ENCODE measurements around the gene ZNF771. TPM values are rescaled to one million over a fixed set of nuclear protein-coding genes. Genes with fewer than 3 reads are reported as not detected.
A peak's percentile ranks its signal among the peaks of the same experiment; 100 is the strongest.
"Not testable (repeated sequence)": the region's sequence is repeated elsewhere in the genome, so short reads cannot be mapped to it uniquely, and the experiment has no call there.

The ZNF771 gene
- polyA plus RNA-seq, 3 donors: 7.7 to 11.1 (median 9.9) TPM

GRCh38 chr16:30421010-30421409, 13.6 kb downstream of the ZNF771 start:
- DNase-seq: no peak

DNA sequence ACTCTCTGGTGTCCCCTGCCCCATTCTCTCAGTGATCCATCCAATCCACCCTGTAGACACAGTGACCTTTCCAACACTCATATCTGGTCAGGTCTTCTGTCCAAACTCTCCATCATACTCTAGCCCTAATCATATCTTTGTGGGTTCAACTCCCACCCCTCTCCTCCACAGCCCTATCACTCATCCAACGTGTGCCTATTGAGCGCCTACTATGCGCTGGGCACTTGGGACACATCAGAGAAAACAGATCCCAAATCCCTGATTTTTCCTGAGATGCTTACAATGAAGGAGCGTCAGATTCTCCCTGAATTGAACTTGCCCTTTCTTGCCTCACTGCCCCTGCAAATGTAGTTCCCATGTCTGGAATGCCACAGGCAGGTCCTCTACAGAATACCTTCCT, 20.6 kb downstream of the ZNF771 start:
- DNase-seq: no peak

DNA sequence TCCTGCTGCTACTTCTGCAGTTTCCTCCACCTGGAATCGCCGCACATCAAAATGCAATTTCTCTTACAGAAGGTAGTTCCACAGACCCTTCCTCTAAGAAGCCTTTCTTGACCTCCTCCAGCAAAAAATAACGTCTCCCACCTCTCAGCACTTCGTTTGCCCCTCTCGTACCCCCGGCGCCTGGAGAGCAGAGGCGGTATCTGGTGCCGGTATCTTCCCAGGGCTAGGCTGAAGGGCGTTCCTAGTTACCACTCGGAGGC, 21.9 kb downstream of the ZNF771 start:
- no peak for DNase-seq

DNA sequence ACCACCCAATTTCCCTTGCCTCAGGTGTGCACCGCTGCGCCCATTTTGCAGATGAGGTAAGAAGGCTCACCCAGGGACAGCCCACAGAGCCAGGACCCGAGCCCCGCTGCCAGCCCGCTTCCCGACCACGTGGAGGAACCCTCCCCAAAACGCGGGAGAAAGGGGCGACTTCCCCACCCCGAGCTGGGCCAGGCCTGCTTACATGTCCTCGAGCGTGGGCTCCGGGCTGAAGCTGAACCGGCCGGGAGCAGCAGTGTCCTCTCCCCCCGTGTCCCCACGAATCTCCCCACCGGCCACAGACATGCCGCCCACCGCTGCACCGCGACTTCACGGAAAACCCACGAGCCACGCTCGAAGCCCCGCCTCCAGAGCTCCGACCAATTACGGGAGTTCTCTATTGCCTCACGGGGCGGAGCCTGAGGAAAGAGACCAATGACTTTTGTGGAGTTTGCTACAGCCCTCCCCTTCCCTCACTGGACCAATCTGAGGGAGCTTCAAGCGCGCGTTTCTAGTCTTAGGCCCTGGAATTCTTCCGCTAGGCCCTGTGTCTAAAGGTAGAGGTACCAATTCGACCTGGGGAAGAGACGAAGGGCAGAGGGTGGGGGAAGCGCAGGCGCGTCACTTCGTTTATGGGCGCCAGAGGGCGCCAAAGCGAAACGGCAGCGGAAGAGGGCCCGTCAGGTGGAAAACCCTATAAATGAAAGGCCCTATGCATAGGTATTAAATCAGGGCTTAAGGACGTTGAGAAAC, 22.4 kb downstream of the ZNF771 start, which contains the start of gene DCTPP1:
DCTPP1 (minus strand) TSS at position 353 of the 750 bp plus-strand sequence; CDS start at position 303, 50 bp downstream.
- peak; percentile 99 for DNase-seq

- no peak for DNase-seq
These were observed 23.1 kb downstream of the ZNF771 start for GRCh38 chr16:30430428-30430970.

GRCh38 chr16:30434852-30435251, 27.4 kb downstream of the ZNF771 start:
- DNase-seq: no peak

DNA sequence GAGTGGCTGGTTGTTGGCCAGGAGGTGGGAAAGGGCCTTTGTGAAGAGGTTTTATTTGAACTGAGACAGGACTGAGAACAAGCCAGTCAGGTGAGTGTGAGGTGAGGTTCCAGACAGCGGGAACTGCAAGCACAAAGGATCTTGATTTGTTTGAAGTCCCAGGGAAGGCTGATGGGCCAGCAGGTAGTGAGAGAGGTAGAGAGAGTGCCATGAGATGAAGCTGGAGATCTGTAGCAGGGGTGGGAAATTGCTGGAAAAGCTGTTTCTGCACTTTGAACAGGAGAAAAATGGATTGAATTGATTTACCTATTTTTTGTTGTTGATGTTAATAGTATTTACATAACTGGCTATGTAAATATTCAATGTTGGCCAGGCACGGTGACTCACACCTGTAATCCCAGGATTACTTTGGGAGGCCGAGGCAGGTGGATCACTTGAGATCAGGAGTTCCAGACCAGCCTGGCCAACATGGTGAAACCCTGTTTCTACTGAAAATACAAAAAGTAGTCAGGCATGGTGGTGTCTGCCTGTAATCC, 30.2 kb downstream of the ZNF771 start:
- no peak for DNase-seq

GRCh38 chr16:30438835-30439234, 31.4 kb downstream of the ZNF771 start:
- DNase-seq: no peak

DNA sequence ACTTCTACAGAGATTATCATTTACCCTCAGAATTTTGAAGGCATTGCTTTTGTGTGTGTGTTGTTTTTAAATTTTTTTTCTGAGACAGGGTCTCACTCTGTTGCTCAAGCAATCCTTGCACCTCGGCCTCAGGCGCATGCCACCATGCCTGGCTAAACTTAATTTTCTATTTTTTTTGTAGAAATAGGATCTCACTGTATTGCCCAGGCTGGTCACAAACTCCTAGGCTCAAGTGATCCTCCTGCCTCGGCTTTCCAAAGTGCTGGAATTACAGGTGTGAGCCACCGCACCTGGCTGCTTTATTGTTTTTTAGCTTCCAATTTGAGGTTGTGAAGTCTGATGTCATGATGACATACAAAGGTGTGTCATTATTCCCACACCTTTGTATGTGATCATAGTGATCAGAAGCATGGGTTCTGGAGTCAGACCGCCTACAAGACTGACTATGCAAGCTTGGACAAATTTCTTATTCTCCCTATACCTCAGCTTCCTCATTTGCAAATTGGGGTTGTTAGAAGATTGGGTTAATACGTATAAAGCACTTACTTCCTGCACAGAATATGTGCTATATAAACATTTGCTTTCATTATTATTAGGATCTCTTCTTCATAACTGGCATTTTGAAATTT, 32.4 kb downstream of the ZNF771 start:
- no peak for DNase-seq

DNA sequence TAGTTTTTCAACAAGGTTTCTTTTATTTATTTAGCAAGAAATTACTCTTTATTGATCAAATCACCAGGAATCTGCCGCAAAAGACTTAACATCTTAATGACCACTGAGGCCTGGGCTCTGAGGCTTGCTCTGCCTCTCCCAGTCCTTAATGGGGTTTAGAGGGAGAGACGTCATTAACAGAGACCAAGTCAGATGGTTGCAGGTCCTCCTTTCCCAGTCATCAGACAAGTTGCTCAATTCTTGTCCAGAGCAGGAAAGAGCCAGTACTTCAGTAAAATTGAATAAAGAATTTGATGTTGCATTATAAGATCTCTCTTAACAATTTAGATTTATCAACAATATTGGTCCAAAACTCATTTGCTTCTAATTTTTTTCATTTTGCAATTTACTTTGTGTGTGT, 36.2 kb downstream of the ZNF771 start:
- DNase-seq: no peak

- no peak for DNase-seq
These were observed 37.1 kb downstream of the ZNF771 start for GRCh38 chr16:30444231-30445148.

GRCh38 chr16:30445149-30445407, 37.7 kb downstream of the ZNF771 start:
- DNase-seq: no peak

DNA sequence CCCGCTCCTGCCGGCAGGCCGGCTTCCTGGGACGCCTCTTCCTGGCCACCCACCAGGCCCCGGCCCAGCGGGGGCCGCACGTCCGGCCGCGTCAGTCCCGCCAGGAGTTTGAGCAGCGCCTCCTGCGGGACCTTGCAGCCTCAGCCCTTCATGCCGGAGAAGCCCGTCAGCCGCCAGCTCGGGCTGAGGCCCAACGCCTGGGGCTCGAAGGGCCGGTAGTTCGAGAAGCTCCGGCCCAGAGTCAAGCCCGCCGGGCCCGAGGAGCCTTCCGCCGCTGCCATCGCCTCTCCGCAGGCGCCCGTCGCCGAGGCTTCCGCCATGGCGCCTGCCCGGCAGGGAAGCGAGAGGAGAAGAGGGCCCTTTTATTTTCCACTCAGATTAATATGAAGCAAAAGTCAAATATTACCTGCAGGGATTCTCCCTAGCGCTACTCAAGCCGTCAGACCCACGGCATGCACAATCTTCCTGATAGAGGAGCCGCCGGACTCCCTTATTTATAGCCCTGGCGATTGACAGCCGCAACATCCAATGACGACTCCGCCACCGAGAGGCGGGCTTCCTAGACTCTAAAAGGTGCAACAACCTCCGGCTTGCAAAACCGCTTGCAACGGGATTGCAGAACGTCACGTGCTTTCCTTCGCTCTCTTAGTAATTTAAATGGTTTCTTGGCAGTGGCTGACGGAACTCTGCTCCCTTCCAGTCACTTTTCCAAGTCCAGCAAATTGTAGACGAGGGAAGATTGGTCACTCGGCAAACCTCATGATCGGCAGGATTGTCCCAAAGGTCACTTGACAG, 38.2 kb downstream of the ZNF771 start, which contains the start of gene SEPHS2:
SEPHS2 (minus strand) TSS at position 467 of the 795 bp plus-strand sequence; CDS start at position 320, 147 bp downstream.
- peak; percentile 97 for DNase-seq

GRCh38 chr16:30446203-30446595, 38.8 kb downstream of the ZNF771 start:
- no peak for DNase-seq

DNA sequence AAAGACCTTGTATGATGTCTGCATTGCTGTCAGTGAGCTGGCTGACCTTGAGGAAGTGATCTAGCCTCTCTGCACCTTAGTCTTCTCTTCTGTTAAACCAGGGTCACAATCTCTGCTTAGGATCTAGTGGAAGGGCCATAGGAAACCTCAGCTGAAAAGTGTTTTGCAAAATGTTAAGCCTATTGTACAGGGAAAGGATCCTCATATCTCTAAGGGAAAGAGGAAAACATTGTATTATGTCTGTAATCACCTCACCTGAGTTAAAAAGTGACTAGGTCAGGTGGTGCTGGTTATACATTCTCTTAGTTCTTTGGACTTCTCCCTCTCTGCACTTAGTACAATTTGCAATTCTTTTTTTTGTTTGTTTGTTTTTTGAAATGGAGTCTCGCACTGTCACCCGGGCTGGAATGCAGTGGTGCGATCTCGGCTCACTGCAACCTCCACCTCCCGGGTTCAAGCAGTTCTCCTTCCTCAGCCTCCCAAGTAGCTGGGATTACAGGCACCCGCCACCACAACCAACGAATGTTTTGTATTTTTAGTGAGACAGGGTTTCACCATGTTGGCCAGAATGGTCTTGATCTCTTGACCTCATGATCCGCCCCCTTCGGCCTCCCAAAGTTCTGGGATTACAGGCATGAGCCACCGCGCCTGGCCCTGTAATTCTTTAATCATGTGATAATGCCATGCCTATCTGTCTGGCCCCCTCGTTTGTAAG, 40.3 kb downstream of the ZNF771 start:
- DNase-seq: no peak

DNA sequence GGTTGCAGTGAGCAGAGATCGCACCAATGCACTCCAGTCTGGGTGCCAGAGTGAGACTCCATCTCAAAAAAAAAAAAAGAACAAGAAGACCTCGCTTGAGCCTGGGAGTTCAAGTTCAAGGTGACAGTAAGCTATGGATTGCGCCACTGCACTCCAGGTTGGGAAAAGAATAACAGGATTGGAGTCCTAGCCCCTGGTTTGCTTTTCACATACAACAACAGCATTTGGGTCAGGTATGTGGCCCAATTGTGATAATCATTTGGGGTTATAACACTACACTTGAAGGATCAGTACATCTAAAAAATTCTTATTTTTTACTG, 41.7 kb downstream of the ZNF771 start:
- DNase-seq: no peak

GRCh38 chr16:30452709-30453580, 45.5 kb downstream of the ZNF771 start:
- not testable (repeated sequence) for DNase-seq

DNA sequence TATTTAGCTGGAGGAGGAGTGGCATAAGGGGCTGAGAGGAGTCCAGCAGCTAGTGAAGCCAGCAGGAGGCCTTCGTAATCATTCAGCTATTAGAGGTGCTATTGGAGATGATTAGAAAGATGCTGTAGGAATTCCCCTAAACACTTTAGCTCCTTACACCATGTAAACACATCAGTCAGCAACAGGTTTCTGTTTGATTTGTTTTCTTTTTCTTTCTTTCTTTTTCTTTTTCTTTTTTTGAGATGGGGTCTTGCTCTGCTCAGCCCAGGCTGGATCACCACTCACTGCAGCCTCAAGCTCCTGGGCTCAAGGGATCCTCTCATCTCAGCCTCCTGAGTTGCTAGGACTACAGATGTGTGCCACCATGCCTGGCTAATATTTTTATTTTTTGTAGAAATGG, 48.9 kb downstream of the ZNF771 start:
- DNase-seq: no peak

- DNase-seq: no peak
These were observed 49.9 kb downstream of the ZNF771 start for GRCh38 chr16:30457256-30457655.

Measured in renal pelvis (tissue), 4 donors.